ENCODE measurements around the gene ZNF33A. TPM values are rescaled to one million over a fixed set of nuclear protein-coding genes. Genes with fewer than 3 reads are reported as not detected.
"Not testable (repeated sequence)": the region's sequence is repeated elsewhere in the genome, so short reads cannot be mapped to it uniquely, and the experiment has no call there.

ZNF33A gene
- total and polyA plus RNA-seq, 2 donors, result 13.2 to 58.4 TPM

- Histone ChIP-seq H3K4me1 (ENCODE audit: insufficient read depth) (no peaks in the 10 kb centered on the region), H3K27ac (ENCODE audit: low read depth) (no peak overlapping the region), H3K36me3 (ENCODE audit: insufficient read depth) (peaks cover 4% of the 10 kb centered on the region), H3K4me3 (ENCODE audit: low read depth, low read length) (no peak overlapping the region)
- 73% methylated on average over 1 of the region's 1 CpG for WGBS
- no peak for DNase-seq (ENCODE audit: extremely low spot score)
Observed at GRCh38 chr10:38016354-38016753, 5.9 kb downstream of the ZNF33A start.

GRCh38 chr10:38019124-38019523 is 8.6 kb downstream of the ZNF33A start:
- WGBS, result 71% methylated on average over 4 of the region's 4 CpGs
- H3K36me3 ChIP-seq (ENCODE audit: insufficient read depth); H3K4me3 ChIP-seq (ENCODE audit: low read depth, low read length); H3K4me1 ChIP-seq (ENCODE audit: insufficient read depth); H3K27ac ChIP-seq (ENCODE audit: low read depth); DNase-seq (ENCODE audit: extremely low spot score): not testable (repeated sequence)

GRCh38 chr10:38025283-38025682 is 14.8 kb downstream of the ZNF33A start:
- Histone ChIP-seq H3K4me1 (ENCODE audit: insufficient read depth) (no peaks in the 10 kb centered on the region), H3K36me3 (ENCODE audit: insufficient read depth) (peaks cover 4% of the 10 kb centered on the region), H3K4me3 (ENCODE audit: low read depth, low read length) (no peak overlapping the region), H3K27ac (ENCODE audit: low read depth) (no peak overlapping the region)
- WGBS, result 86% methylated on average over 3 of the region's 3 CpGs
- no peak for DNase-seq (ENCODE audit: extremely low spot score)

GRCh38 chr10:38027986-38028385 is 17.5 kb downstream of the ZNF33A start:
- WGBS, result 96% methylated on average over 1 of the region's 1 CpG
- H3K4me1 ChIP-seq (ENCODE audit: insufficient read depth), result no peaks in the 10 kb centered on the region
- no peak for DNase-seq (ENCODE audit: extremely low spot score)
- H3K4me3 ChIP-seq (ENCODE audit: low read depth, low read length), result no peak overlapping the region
- no peak overlapping the region for H3K27ac ChIP-seq (ENCODE audit: low read depth)
- peaks cover 6% of the 10 kb centered on the region for H3K36me3 ChIP-seq (ENCODE audit: insufficient read depth)

GRCh38 chr10:38032886-38033285 is 22.4 kb downstream of the ZNF33A start:
- no peak for DNase-seq (ENCODE audit: extremely low spot score)
- H3K27ac ChIP-seq (ENCODE audit: low read depth), result no peak overlapping the region
- H3K4me1 ChIP-seq (ENCODE audit: insufficient read depth), result no peaks in the 10 kb centered on the region
- H3K36me3 ChIP-seq (ENCODE audit: insufficient read depth), result peaks cover 8% of the 10 kb centered on the region
- H3K4me3 ChIP-seq (ENCODE audit: low read depth, low read length), result no peak overlapping the region
- WGBS, result 73% methylated on average over 5 of the region's 5 CpGs

- H3K4me3 ChIP-seq (ENCODE audit: low read depth, low read length), result no peak overlapping the region
- no peaks in the 10 kb centered on the region for H3K4me1 ChIP-seq (ENCODE audit: insufficient read depth)
- DNase-seq (ENCODE audit: extremely low spot score), result no peak
- peaks cover 4% of the 10 kb centered on the region for H3K36me3 ChIP-seq (ENCODE audit: insufficient read depth)
- 94% methylated on average over 7 of the region's 7 CpGs for WGBS
- H3K27ac ChIP-seq (ENCODE audit: low read depth), result no peak overlapping the region
Observed at GRCh38 chr10:38038107-38038931, 27.8 kb downstream of the ZNF33A start.

GRCh38 chr10:38038932-38039245 is 28.4 kb downstream of the ZNF33A start:
- peaks cover 4% of the 10 kb centered on the region for H3K36me3 ChIP-seq (ENCODE audit: insufficient read depth)
- H3K27ac ChIP-seq (ENCODE audit: low read depth), result no peak overlapping the region
- H3K4me1 ChIP-seq (ENCODE audit: insufficient read depth), result no peaks in the 10 kb centered on the region
- no peak for DNase-seq (ENCODE audit: extremely low spot score)
- no peak overlapping the region for H3K4me3 ChIP-seq (ENCODE audit: low read depth, low read length)

GRCh38 chr10:38043516-38043915 is 33.0 kb downstream of the ZNF33A start:
- whole genome bisulfite sequencing, result 96% methylated on average over 2 of the region's 2 CpGs
- Histone ChIP-seq H3K4me3 (ENCODE audit: low read depth, low read length) (no peak overlapping the region), H3K4me1 (ENCODE audit: insufficient read depth) (no peaks in the 10 kb centered on the region), H3K36me3 (ENCODE audit: insufficient read depth) (no peaks in the 10 kb centered on the region), H3K27ac (ENCODE audit: low read depth) (no peak overlapping the region)
- no peak for DNase-seq (ENCODE audit: extremely low spot score)

- H3K36me3 ChIP-seq (ENCODE audit: insufficient read depth), result no peaks in the 10 kb centered on the region
- H3K4me3 ChIP-seq (ENCODE audit: low read depth, low read length), result no peak overlapping the region
- 75% methylated on average over 2 of the region's 2 CpGs for WGBS
- no peak overlapping the region for H3K27ac ChIP-seq (ENCODE audit: low read depth)
- DNase-seq (ENCODE audit: extremely low spot score), result no peak
- H3K4me1 ChIP-seq (ENCODE audit: insufficient read depth), result no peaks in the 10 kb centered on the region
Observed at GRCh38 chr10:38045129-38045528, 34.7 kb downstream of the ZNF33A start.

GRCh38 chr10:38047666-38048065 is 37.2 kb downstream of the ZNF33A start:
- WGBS, result 95% methylated on average over 1 of the region's 1 CpG

GRCh38 chr10:38050212-38050611 is 39.7 kb downstream of the ZNF33A start:
- H3K4me3 ChIP-seq (ENCODE audit: low read depth, low read length), result no peak overlapping the region
- no peaks in the 10 kb centered on the region for H3K4me1 ChIP-seq (ENCODE audit: insufficient read depth)
- DNase-seq (ENCODE audit: extremely low spot score), result no peak
- no peak overlapping the region for H3K27ac ChIP-seq (ENCODE audit: low read depth)
- WGBS, result 100% methylated on average over 1 of the region's 1 CpG
- H3K36me3 ChIP-seq (ENCODE audit: insufficient read depth), result peaks cover 10% of the 10 kb centered on the region

More at GRCh38 chr10:38047666-38048065, 37.2 kb downstream of the ZNF33A start:
- Histone ChIP-seq H3K4me1 (ENCODE audit: insufficient read depth) (no peaks in the 10 kb centered on the region), H3K4me3 (ENCODE audit: low read depth, low read length) (no peak overlapping the region), H3K36me3 (ENCODE audit: insufficient read depth) (no peaks in the 10 kb centered on the region), H3K27ac (ENCODE audit: low read depth) (no peak overlapping the region)
- no peak for DNase-seq (ENCODE audit: extremely low spot score)

- Histone ChIP-seq H3K27ac (ENCODE audit: low read depth) (no peak overlapping the region), H3K36me3 (ENCODE audit: insufficient read depth) (peaks cover 21% of the 10 kb centered on the region), H3K4me1 (ENCODE audit: insufficient read depth) (no peaks in the 10 kb centered on the region), H3K4me3 (ENCODE audit: low read depth, low read length) (no peak overlapping the region)
- no peak for DNase-seq (ENCODE audit: extremely low spot score)
Observed at GRCh38 chr10:38054361-38054797, 43.9 kb downstream of the ZNF33A start.

GRCh38 chr10:38055274-38055894 is 44.9 kb downstream of the ZNF33A start:
- H3K36me3 ChIP-seq (ENCODE audit: insufficient read depth), result peaks cover 24% of the 10 kb centered on the region
- not testable (repeated sequence) for DNase-seq (ENCODE audit: extremely low spot score); H3K4me1 ChIP-seq (ENCODE audit: insufficient read depth); H3K4me3 ChIP-seq (ENCODE audit: low read depth, low read length); H3K27ac ChIP-seq (ENCODE audit: low read depth)
- WGBS, result 97% methylated on average over 5 of the region's 5 CpGs

- H3K4me1 ChIP-seq (ENCODE audit: insufficient read depth); H3K36me3 ChIP-seq (ENCODE audit: insufficient read depth); DNase-seq (ENCODE audit: extremely low spot score); H3K27ac ChIP-seq (ENCODE audit: low read depth); H3K4me3 ChIP-seq (ENCODE audit: low read depth, low read length): not testable (repeated sequence)
- WGBS, result 65% methylated on average over 1 of the region's 1 CpG
Observed at GRCh38 chr10:38069663-38070062, 59.2 kb downstream of the ZNF33A start.
